Fibroblast of the conjunctiva (primary cell): Measurements from ENCODE around the gene UBFD1.
"Not testable (repeated sequence)": the region's sequence is repeated elsewhere in the genome, so short reads cannot be mapped to it uniquely, and the experiment has no call there.

Source experiments
- DNase-seq: peaks from one replicate; pipeline ENCODE4 v3.0.0-alpha.2; 2010; ENCODE audit warnings: low read depth

The UBFD1 gene

GRCh38 chr16:23567602-23568001 is 10.1 kb downstream of the UBFD1 start:
- no peak for DNase-seq

GRCh38 chr16:23570992-23571632 is 13.6 kb downstream of the UBFD1 start:
- DNase-seq = no peak

GRCh38 chr16:23571895-23572294 is 14.4 kb downstream of the UBFD1 start:
- no peak for DNase-seq

GRCh38 chr16:23572394-23572793 is 14.9 kb downstream of the UBFD1 start:
- no peak for DNase-seq

- DNase-seq = no peak
Measured at GRCh38 chr16:23573817-23574216, 16.3 kb downstream of the UBFD1 start.

GRCh38 chr16:23575834-23576233 is 18.3 kb downstream of the UBFD1 start:
- no peak for DNase-seq

GRCh38 chr16:23577493-23577892 is 20.0 kb downstream of the UBFD1 start:
- no peak for DNase-seq

GRCh38 chr16:23578101-23578830 is 20.7 kb downstream of the UBFD1 start:
- no peak for DNase-seq

- no peak for DNase-seq
Measured at GRCh38 chr16:23579371-23579770, 21.8 kb downstream of the UBFD1 start.

- DNase-seq = no peak
Measured at GRCh38 chr16:23580391-23580790, 22.9 kb downstream of the UBFD1 start.

- no peak for DNase-seq
Measured at GRCh38 chr16:23581764-23582163, 24.2 kb downstream of the UBFD1 start.

- not testable (repeated sequence) for DNase-seq
Measured at GRCh38 chr16:23583271-23583670, 25.7 kb downstream of the UBFD1 start.

GRCh38 chr16:23584186-23585076 is 26.9 kb downstream of the UBFD1 start:
- no peak for DNase-seq

GRCh38 chr16:23587726-23588125 is 30.2 kb downstream of the UBFD1 start:
- peak; percentile 17 for DNase-seq

- no peak for DNase-seq
Measured at GRCh38 chr16:23590181-23590580, 32.7 kb downstream of the UBFD1 start.

GRCh38 chr16:23594186-23594585 is 36.7 kb downstream of the UBFD1 start:
- DNase-seq = no peak

GRCh38 chr16:23595246-23595950 is 37.9 kb downstream of the UBFD1 start:
- no peak for DNase-seq

- DNase-seq = peak; percentile 60
Measured at GRCh38 chr16:23595951-23596720, 38.6 kb downstream of the UBFD1 start, which contains the start of gene NDUFAB1. NDUFAB1 (minus strand) TSS chr16:23596316; CDS start chr16:23596290, 26 bp downstream.

GRCh38 chr16:23597003-23597756 is 39.7 kb downstream of the UBFD1 start:
- DNase-seq = no peak

GRCh38 chr16:23607726-23608125 is 50.2 kb downstream of the UBFD1 start:
- DNase-seq = no peak
